GM21737 (cell line): Measurements from ENCODE around the gene USP10.
"Not testable (repeated sequence)": the region's sequence is repeated elsewhere in the genome, so short reads cannot be mapped to it uniquely, and the experiment has no call there.

Source experiments
- ATAC-seq: cut with Tn5 transposase; IDR thresholded peaks from one replicate; pipeline ENCODE4 v1.9.1; 2021; ENCODE audit warnings: mild to moderate bottlenecking, moderate library complexity; ENCODE audit not compliant: unreplicated experiment

The USP10 gene

GRCh38 chr16:84672276-84673202, 27.3 kb upstream of the USP10 start:
- no peak for ATAC-seq

- no peak for ATAC-seq
Measured at GRCh38 chr16:84673203-84673535, 26.6 kb upstream of the USP10 start.

- ATAC-seq = no peak
Measured at GRCh38 chr16:84673561-84673960, 26.2 kb upstream of the USP10 start.

GRCh38 chr16:84675423-84675822, 24.4 kb upstream of the USP10 start:
- ATAC-seq = no peak

GRCh38 chr16:84675884-84676283, 23.9 kb upstream of the USP10 start:
- no peak for ATAC-seq

GRCh38 chr16:84677017-84677803, 22.6 kb upstream of the USP10 start:
- ATAC-seq = no peak

- ATAC-seq = no peak
Measured at GRCh38 chr16:84677849-84678248, 22.0 kb upstream of the USP10 start.

GRCh38 chr16:84678541-84678940, 21.3 kb upstream of the USP10 start:
- ATAC-seq = no peak

- no peak for ATAC-seq
Measured at GRCh38 chr16:84680165-84680842, 19.5 kb upstream of the USP10 start.

GRCh38 chr16:84680843-84681629, 18.8 kb upstream of the USP10 start:
- ATAC-seq = no peak

GRCh38 chr16:84683691-84684591, 15.9 kb upstream of the USP10 start:
- ATAC-seq = no peak

GRCh38 chr16:84684592-84684965, 15.2 kb upstream of the USP10 start:
- no peak for ATAC-seq

GRCh38 chr16:84685210-84685609, 14.6 kb upstream of the USP10 start:
- ATAC-seq = no peak

GRCh38 chr16:84686707-84687298, 13.0 kb upstream of the USP10 start:
- no peak for ATAC-seq

GRCh38 chr16:84687715-84688114, 12.1 kb upstream of the USP10 start:
- ATAC-seq = peak; percentile 68

GRCh38 chr16:84688163-84688562, 11.6 kb upstream of the USP10 start:
- ATAC-seq = not testable (repeated sequence)

- ATAC-seq = no peak
Measured at GRCh38 chr16:84689111-84689510, 10.7 kb upstream of the USP10 start.

GRCh38 chr16:84690088-84690819, 9.5 kb upstream of the USP10 start:
- ATAC-seq = no peak
